ENCODE results near the gene MYO9B.

The MYO9B gene

DNA sequence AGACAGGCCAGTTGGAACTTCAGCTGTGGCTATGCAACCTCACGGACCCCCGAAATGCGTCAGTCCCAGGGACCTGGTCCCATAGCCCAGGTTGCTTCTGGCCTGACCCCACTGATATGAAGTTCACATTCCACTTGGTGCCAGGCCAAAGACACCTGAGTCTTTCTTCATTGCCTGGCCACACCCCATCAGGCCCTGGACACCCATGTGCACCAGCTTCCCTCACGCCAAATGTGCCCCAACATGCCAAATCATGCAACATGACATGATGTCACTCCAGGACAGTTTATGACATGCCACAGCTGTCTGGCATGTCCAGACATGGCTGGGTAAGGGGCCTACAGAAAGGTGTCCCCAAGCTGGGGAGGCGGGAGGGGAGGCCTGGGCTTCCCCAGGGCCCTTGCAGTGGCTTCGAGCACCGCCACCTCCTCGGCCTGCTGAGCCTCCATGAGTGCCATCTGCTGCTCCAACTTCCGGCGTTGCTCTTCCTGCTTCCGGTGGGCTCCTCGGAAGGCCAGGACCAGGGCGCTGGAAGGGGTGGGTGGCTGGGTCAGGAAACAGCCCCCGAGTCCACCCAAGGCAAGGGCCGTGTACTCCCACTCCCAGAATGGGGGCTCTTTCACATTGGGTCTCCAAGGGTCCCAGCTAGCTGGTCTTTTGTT, 174.4 kb downstream of the MYO9B start:
- no peak for DNase-seq (ENCODE audit: low spot score)
- H3K27ac ChIP-seq = no peak overlapping the region
- TF ChIP-seq, protein P1, sequence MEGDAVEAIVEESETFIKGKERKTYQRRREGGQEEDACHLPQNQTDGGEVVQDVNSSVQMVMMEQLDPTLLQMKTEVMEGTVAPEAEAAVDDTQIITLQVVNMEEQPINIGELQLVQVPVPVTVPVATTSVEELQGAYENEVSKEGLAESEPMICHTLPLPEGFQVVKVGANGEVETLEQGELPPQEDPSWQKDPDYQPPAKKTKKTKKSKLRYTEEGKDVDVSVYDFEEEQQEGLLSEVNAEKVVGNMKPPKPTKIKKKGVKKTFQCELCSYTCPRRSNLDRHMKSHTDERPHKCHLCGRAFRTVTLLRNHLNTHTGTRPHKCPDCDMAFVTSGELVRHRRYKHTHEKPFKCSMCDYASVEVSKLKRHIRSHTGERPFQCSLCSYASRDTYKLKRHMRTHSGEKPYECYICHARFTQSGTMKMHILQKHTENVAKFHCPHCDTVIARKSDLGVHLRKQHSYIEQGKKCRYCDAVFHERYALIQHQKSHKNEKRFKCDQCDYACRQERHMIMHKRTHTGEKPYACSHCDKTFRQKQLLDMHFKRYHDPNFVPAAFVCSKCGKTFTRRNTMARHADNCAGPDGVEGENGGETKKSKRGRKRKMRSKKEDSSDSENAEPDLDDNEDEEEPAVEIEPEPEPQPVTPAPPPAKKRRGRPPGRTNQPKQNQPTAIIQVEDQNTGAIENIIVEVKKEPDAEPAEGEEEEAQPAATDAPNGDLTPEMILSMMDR (IDR thresholded peaks at IDR 0.05) = no peak
- H3K4me3 ChIP-seq = no peak overlapping the region

DNA sequence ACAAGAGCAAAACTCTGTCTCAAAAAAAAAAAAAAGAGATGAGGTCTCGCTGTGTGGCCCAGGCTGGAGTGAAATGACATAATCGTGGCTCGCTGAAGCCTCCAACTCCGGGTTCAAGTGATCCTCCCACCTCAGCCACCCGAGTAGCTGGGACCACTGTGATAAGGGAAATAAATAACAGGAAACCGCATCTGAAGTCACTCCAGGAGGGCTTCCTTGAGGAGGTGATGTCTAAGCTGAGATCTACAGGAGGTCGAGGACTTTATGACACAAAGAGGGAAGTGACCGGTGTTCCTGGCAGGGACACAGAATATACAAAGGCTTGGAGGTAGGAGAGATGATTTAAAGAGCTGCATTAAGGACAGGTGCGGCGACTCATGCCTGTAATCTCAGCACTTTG, 179.1 kb downstream of the MYO9B start:
- TF ChIP-seq, protein P1 (IDR thresholded peaks at IDR 0.05) = no peak
- no peak for DNase-seq (ENCODE audit: low spot score)
- H3K4me3 ChIP-seq = no peak overlapping the region
- no peak overlapping the region for H3K27ac ChIP-seq

DNA sequence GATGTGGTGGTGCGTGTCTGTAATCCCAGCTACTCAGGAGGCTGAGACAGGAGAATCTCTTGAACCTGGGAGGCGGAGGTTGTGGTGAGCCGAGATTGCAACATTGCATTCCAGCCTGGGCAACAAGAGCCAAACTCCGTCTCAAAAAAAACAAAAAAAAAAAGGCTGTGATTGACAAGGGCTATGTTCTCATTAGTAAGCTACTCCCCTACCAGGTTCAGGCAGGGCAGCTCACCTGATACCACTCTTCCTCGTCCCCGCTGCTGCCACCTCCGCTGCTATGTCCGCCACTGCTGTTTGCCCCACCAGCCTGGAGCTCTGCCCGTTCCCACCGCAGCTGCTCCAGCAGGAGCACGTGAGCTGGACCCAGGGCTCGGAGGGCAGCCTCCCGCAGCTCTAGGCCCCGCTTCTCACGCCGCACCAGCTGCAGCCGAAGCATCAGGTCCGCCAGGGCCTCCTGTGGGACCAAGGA, 179.6 kb downstream of the MYO9B start:
- H3K4me3 ChIP-seq = no peak overlapping the region
- H3K27ac ChIP-seq = no peak overlapping the region
- TF ChIP-seq, protein P1 (IDR thresholded peaks at IDR 0.05) = no peak
- no peak for DNase-seq (ENCODE audit: low spot score)

DNA sequence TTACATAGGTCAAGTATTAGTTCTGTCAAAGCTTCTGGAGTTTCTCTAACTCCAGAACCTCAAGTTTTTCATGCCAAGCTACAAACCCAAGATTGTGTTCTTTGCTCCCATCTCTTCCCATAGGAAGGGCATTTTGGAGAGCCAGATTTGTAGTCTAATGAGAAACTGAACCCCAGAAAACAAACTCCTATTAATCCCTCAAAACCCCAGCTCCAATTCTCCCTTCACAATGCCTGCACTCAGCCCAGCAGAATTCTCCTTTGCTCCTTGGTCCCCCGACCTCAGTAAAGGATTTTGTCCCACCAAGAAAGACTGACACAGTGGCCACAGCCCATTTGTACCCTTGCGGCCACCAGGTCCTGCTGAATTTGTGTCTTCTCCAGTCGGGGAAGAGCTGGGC, 180.6 kb downstream of the MYO9B start:
- TF ChIP-seq, protein P1 (IDR thresholded peaks at IDR 0.05) = no peak
- no peak overlapping the region for H3K4me3 ChIP-seq
- no peak for DNase-seq (ENCODE audit: low spot score)
- H3K27ac ChIP-seq = no peak overlapping the region

DNA sequence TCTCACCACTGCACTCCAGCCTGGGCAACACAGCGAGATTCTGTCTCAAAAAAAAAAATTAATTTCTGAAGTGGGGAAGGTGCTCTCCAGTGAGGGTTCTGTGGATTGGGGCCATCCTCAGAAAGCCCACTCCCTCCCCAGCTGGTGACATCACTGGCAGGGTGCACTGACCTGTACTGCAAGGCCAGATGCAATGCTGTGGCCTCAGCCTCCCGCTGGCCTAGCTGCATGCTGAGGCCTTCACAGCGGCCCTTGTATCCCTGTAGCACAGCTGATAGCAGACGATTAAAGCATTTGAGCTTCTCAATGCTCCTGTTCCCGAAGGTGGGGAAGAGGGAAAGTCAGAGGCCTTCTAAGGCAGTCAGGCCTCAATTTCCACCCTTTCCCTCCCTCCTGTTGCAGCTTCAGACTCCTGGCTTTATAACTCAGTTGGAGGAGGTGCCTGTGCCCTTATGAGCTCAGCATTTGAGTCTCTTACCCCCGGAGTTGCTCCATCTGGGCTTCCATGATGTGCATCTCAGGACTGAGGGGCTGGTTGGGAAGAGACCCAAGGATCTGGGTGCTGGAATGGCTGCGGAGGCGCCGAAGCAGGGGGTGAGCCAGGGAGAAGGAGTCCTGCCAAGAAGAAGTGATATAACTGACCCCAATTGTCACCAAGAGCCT, 183.7 kb downstream of the MYO9B start:
- DNase-seq (ENCODE audit: low spot score) = no peak
- no peak overlapping the region for H3K27ac ChIP-seq
- TF ChIP-seq, protein P1 (IDR thresholded peaks at IDR 0.05) = no peak
- no peak overlapping the region for H3K4me3 ChIP-seq

DNA sequence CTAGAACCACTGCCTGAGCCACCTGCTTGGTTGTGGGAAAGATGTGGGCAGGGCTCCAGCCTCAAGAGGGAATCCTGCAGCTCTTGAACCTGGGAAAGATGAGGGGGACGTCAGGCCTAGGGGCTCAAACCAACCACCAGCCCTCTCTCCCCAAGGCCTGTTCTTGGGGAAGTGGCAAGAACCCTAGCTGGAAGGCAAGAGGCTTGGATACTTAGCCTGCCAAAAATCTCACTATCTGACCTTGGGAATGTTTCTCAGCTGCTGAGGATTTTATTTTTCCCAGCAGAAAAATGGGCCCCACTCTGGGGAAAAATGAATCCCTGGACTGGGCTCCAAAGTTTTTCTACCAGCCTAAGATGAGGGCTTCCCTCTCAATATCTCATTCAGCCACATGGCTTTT, 184.4 kb downstream of the MYO9B start:
- no peak for DNase-seq (ENCODE audit: low spot score)
- TF ChIP-seq, protein P1 (IDR thresholded peaks at IDR 0.05) = no peak
- no peak overlapping the region for H3K4me3 ChIP-seq

DNA sequence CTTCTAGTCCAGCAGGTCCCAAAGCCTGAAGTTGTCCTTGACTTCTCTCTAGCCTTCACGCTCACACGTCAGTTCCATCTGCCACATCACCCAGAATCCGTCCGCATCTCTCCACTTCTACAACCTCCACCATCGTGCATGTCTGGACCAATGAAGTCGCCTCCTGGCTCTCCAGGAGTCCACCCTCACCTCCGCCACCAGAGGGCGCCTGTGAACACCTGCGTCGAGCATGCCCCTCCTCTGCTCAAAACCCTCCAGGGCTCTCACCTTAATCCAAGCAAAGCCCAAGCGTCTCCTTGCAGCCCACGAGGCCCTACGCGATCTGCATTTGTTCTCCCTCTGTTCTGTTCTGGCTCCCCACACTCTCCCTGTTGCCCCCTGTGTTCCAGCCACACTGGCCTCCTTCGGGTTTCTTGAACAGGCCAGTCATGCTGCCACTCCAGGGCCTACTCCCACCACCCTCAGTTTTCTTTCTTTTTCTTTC, 185.3 kb downstream of the MYO9B start:
- DNase-seq (ENCODE audit: low spot score) = no peak
- no peak overlapping the region for H3K4me3 ChIP-seq
- TF ChIP-seq, protein P1 (IDR thresholded peaks at IDR 0.05) = peak; percentile 67

More for the DNA sequence above, 184.4 kb downstream of the MYO9B start:
- H3K27ac ChIP-seq = no peak overlapping the region

More for the DNA sequence above, 185.3 kb downstream of the MYO9B start:
- H3K27ac ChIP-seq = no peak overlapping the region

Measured in coronary artery (tissue), 2 donors.